ENCODE measurements around the gene PGLYRP2. TPM values are rescaled to one million over a fixed set of nuclear protein-coding genes. Genes with fewer than 3 reads are reported as not detected.
A peak's percentile ranks its signal among the peaks of the same experiment; 100 is the strongest.

PGLYRP2 gene
- total and polyA plus RNA-seq, 9 of the 15 experiments (the other 6 are each of a cell fraction or from before 2014, with no cell fraction given), result not detected

DNA sequence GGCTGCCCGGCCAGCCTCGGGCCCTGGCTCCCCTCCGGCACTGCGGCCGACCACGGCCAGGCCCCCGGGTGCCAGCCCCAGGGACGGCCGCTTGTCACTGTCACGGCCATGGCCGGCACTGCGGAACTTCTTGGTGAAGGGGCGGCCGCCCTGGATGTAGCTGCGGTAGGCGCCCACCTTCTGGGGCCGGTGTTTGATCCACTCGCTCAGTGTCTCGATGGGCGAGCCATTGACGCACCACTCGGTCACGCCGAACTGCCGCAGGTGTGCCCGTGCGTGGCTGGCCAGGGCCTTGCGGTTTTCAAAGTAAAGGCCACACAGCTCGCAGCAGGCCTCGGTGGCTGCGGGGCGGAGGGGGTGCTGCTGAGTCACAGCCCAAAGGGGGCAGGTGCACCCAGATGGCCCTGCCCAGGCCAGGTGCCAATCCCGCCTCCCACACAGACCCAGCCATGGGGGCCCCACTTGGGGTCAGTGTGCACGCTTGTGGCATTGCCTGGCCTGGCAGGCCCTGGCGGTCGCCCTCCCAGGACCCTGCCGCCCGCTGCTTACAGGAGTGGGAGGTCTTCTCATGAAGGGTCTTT, 54.5 kb downstream of the PGLYRP2 start:
- H3K9ac ChIP-seq (ENCODE audit: insufficient read depth in 1 of 2, low read depth in 2 of 2, low read length in 2 of 2), result no peak overlapping the region
- 100% methylated on average over 17 of the region's 38 CpGs for WGBS (ENCODE audit: insufficient coverage, low coverage, missing lambda C conversion rate)
- H4K20me1 ChIP-seq (replicated peaks; ENCODE audit: control insufficient read depth, insufficient read depth, low read length), result no peaks in the 10 kb centered on the region
- no peak overlapping the region for H3K4me2 ChIP-seq (ENCODE audit: insufficient read depth, low read length)
- in situ Hi-C loops (cut with MboI), result no loop called here
- no peak for TF ChIP-seq U2AF2 (optimal IDR thresholded peaks at IDR 0.05; ENCODE audit: low read depth, low read length)
- no peak for TF ChIP-seq CREB1 (IDR thresholded peaks at IDR 0.05)
- no peak for TF ChIP-seq CREB1 (CRISPR knock-in tag; IDR thresholded peaks at IDR 0.05)
- peak; percentile 15; the same call in 1 of the 2 replicates for TF ChIP-seq RBFOX2 (IDR thresholded peaks at IDR 0.05; ENCODE audit: low read depth, low read length)
- TF ChIP-seq POLR2G (IDR thresholded peaks at IDR 0.05; ENCODE audit: low read depth, low read length), result peak; percentile 38; the same call in 1 of the 2 replicates
- ChIA-PET POLR2A (interaction anchor here (0.7 kb wide), 1 partner anchor 869 kb away, joined by 3 read pairs; no protein-coding TSS in a partner anchor), CTCF (ENCODE audit: low intra/inter-chr PET ratio) (no interaction called here)
- no TSS peak for BruUV-seq (replicated peaks)
- H3K9me3 ChIP-seq (replicated peaks; ENCODE audit: control insufficient read depth, insufficient read depth, low read depth, low read length), result no peaks in the 10 kb centered on the region
- FAIRE-seq, result no peak
- peaks cover 72% of the 10 kb centered on the region for H3K36me3 ChIP-seq (ENCODE audit: control insufficient read depth, insufficient read depth, low read length)
- peaks cover 15% of the 10 kb centered on the region for H3K79me2 ChIP-seq (ENCODE audit: control insufficient read depth, insufficient read depth, low read length)
- H3K4me3 ChIP-seq, result no peak overlapping the region
- intact Hi-C loops (cut with micrococcal nuclease), result no loop called here
- H3K4me1 ChIP-seq (replicated peaks in 1 of 2; ENCODE audit: control insufficient read depth in 2 of 2, insufficient read depth in 2 of 2, low read length in 2 of 2), result peaks cover 2 to 27% of the 10 kb centered on the region in 2 experiments; a peak in 2 of 5 replicates
- ATAC-seq, result no peak
- H3K27ac ChIP-seq (ENCODE audit: extremely low read depth, low read depth, low read length), result no peak overlapping the region
- H3K9me1 ChIP-seq (ENCODE audit: control insufficient read depth, insufficient read depth, low read length), result no peaks in the 10 kb centered on the region
- H2AFZ ChIP-seq (ENCODE audit: low read depth, low read length), result no peak overlapping the region
- DNase-seq (ENCODE audit: extremely low read depth in 1 of 4, low spot score in 3 of 4), result no peak
- no peaks in the 10 kb centered on the region for H3K27me3 ChIP-seq (ENCODE audit: control insufficient read depth in 2 of 2, insufficient read depth in 2 of 2, low read length in 2 of 2)

- Histone ChIP-seq H3K27ac (ENCODE audit: extremely low read depth, low read depth, low read length) (no peak overlapping the region), H3K4me1 (replicated peaks in 1 of 2; ENCODE audit: control insufficient read depth in 2 of 2, insufficient read depth in 2 of 2, low read length in 2 of 2) (peaks cover 4 to 23% of the 10 kb centered on the region in 2 experiments; a peak in 3 of 5 replicates), H3K4me3 (no peak overlapping the region), H3K4me2 (ENCODE audit: insufficient read depth, low read length) (no peak overlapping the region), H3K9me1 (ENCODE audit: control insufficient read depth, insufficient read depth, low read length) (no peaks in the 10 kb centered on the region), H2AFZ (ENCODE audit: low read depth, low read length) (no peak overlapping the region), H3K79me2 (ENCODE audit: control insufficient read depth, insufficient read depth, low read length) (peaks cover 9% of the 10 kb centered on the region), H3K36me3 (ENCODE audit: control insufficient read depth, insufficient read depth, low read length) (peaks cover 67% of the 10 kb centered on the region), H3K9me3 (replicated peaks; ENCODE audit: control insufficient read depth, insufficient read depth, low read depth, low read length) (no peaks in the 10 kb centered on the region), H3K9ac (ENCODE audit: insufficient read depth in 1 of 2, low read depth in 2 of 2, low read length in 2 of 2) (no peak overlapping the region), H3K27me3 (ENCODE audit: control insufficient read depth in 2 of 2, insufficient read depth in 2 of 2, low read length in 2 of 2) (no peaks in the 10 kb centered on the region), H4K20me1 (replicated peaks; ENCODE audit: control insufficient read depth, insufficient read depth, low read length) (no peaks in the 10 kb centered on the region)
- in situ Hi-C loops (cut with MboI) (no loop called here), intact Hi-C loops (cut with micrococcal nuclease) (no loop called here)
- ChIA-PET POLR2A (interaction anchor here (0.8 kb wide), 1 partner anchor 8 kb away, joined by 3 read pairs; no protein-coding TSS in a partner anchor), CTCF (ENCODE audit: low intra/inter-chr PET ratio) (no interaction called here)
- WGBS (ENCODE audit: insufficient coverage, low coverage, missing lambda C conversion rate), result 91% methylated on average over 9 of the region's 13 CpGs
- FAIRE-seq (no peak), DNase-seq (ENCODE audit: extremely low read depth in 1 of 4, low spot score in 3 of 4) (no peak), ATAC-seq (no peak)
- no peak for TF ChIP-seq ZFP30 (CRISPR knock-in tag; IDR thresholded peaks at IDR 0.05; ENCODE audit: borderline replicate concordance)
- TF ChIP-seq XRCC3 (IDR thresholded peaks at IDR 0.05), result no peak
- no peak for TF ChIP-seq ZNF140 (CRISPR knock-in tag; IDR thresholded peaks at IDR 0.05)
- TF ChIP-seq THAP7 (CRISPR knock-in tag; IDR thresholded peaks at IDR 0.05), result no peak
- no peak for TF ChIP-seq EHMT2 (IDR thresholded peaks at IDR 0.05)
- no peak for TF ChIP-seq ZNF644 (tag; IDR thresholded peaks at IDR 0.05; ENCODE audit: low read depth)
- BruUV-seq (replicated peaks), result no TSS peak
Measured at GRCh38 chr19:15424121-15424520, 55.2 kb downstream of the PGLYRP2 start.
